ENCODE measurements around the gene HIRA.

The HIRA gene

GRCh38 chr22:19407649-19408606 is 23.6 kb downstream of the HIRA start:
- Histone ChIP-seq H3K4me1 (ENCODE audit: control insufficient read depth, insufficient read depth, low read length) (no peaks in the 10 kb centered on the region), H3K27ac (ENCODE audit: low read depth, low read length) (no peak overlapping the region), H3K9ac (ENCODE audit: low read length) (no peak overlapping the region), H3K4me3 (ENCODE audit: low read length) (no peak overlapping the region), H3K36me3 (ENCODE audit: control insufficient read depth, insufficient read depth, low read length) (peaks cover 12% of the 10 kb centered on the region), H3K27me3 (ENCODE audit: control insufficient read depth, insufficient read depth, low read length) (no peaks in the 10 kb centered on the region)

GRCh38 chr22:19406846-19407245 is 24.7 kb downstream of the HIRA start:
- H3K36me3 ChIP-seq (ENCODE audit: control insufficient read depth, insufficient read depth, low read length), result peaks cover 12% of the 10 kb centered on the region
- no peak overlapping the region for H3K27ac ChIP-seq (ENCODE audit: low read depth, low read length)
- H3K27me3 ChIP-seq (ENCODE audit: control insufficient read depth, insufficient read depth, low read length), result no peaks in the 10 kb centered on the region
- no peak overlapping the region for H3K9ac ChIP-seq (ENCODE audit: low read length)
- H3K4me1 ChIP-seq (ENCODE audit: control insufficient read depth, insufficient read depth, low read length), result no peaks in the 10 kb centered on the region
- H3K4me3 ChIP-seq (ENCODE audit: low read length), result no peak overlapping the region

- Histone ChIP-seq H3K4me1 (ENCODE audit: control insufficient read depth, insufficient read depth, low read length) (no peaks in the 10 kb centered on the region), H3K27me3 (ENCODE audit: control insufficient read depth, insufficient read depth, low read length) (no peaks in the 10 kb centered on the region), H3K27ac (ENCODE audit: low read depth, low read length) (no peak overlapping the region), H3K4me3 (ENCODE audit: low read length) (no peak overlapping the region), H3K9ac (ENCODE audit: low read length) (no peak overlapping the region), H3K36me3 (ENCODE audit: control insufficient read depth, insufficient read depth, low read length) (peaks cover 15% of the 10 kb centered on the region)
These were observed 25.2 kb downstream of the HIRA start for GRCh38 chr22:19406281-19406811.

GRCh38 chr22:19405652-19406051 is 25.9 kb downstream of the HIRA start:
- no peak overlapping the region for H3K9ac ChIP-seq (ENCODE audit: low read length)
- H3K36me3 ChIP-seq (ENCODE audit: control insufficient read depth, insufficient read depth, low read length), result peaks cover 17% of the 10 kb centered on the region
- H3K4me1 ChIP-seq (ENCODE audit: control insufficient read depth, insufficient read depth, low read length), result no peaks in the 10 kb centered on the region
- no peak overlapping the region for H3K27ac ChIP-seq (ENCODE audit: low read depth, low read length)
- no peaks in the 10 kb centered on the region for H3K27me3 ChIP-seq (ENCODE audit: control insufficient read depth, insufficient read depth, low read length)
- no peak overlapping the region for H3K4me3 ChIP-seq (ENCODE audit: low read length)

- no peak overlapping the region for H3K27ac ChIP-seq (ENCODE audit: low read depth, low read length)
These were observed 26.4 kb downstream of the HIRA start for GRCh38 chr22:19405133-19405532.

GRCh38 chr22:19404676-19405075 is 26.9 kb downstream of the HIRA start:
- Histone ChIP-seq H3K9ac (ENCODE audit: low read length) (no peak overlapping the region), H3K27me3 (ENCODE audit: control insufficient read depth, insufficient read depth, low read length) (no peaks in the 10 kb centered on the region), H3K4me1 (ENCODE audit: control insufficient read depth, insufficient read depth, low read length) (no peaks in the 10 kb centered on the region), H3K27ac (ENCODE audit: low read depth, low read length) (no peak overlapping the region), H3K36me3 (ENCODE audit: control insufficient read depth, insufficient read depth, low read length) (peaks cover 17% of the 10 kb centered on the region), H3K4me3 (ENCODE audit: low read length) (no peak overlapping the region)

More at GRCh38 chr22:19405133-19405532, 26.4 kb downstream of the HIRA start:
- Histone ChIP-seq H3K9ac (ENCODE audit: low read length) (no peak overlapping the region), H3K27me3 (ENCODE audit: control insufficient read depth, insufficient read depth, low read length) (no peaks in the 10 kb centered on the region), H3K4me3 (ENCODE audit: low read length) (no peak overlapping the region), H3K4me1 (ENCODE audit: control insufficient read depth, insufficient read depth, low read length) (no peaks in the 10 kb centered on the region), H3K36me3 (ENCODE audit: control insufficient read depth, insufficient read depth, low read length) (peaks cover 17% of the 10 kb centered on the region)

GRCh38 chr22:19402642-19403191 is 28.8 kb downstream of the HIRA start:
- no peak overlapping the region for H3K9ac ChIP-seq (ENCODE audit: low read length)

GRCh38 chr22:19401483-19401882 is 30.1 kb downstream of the HIRA start:
- Histone ChIP-seq H3K27me3 (ENCODE audit: control insufficient read depth, insufficient read depth, low read length) (no peaks in the 10 kb centered on the region), H3K4me1 (ENCODE audit: control insufficient read depth, insufficient read depth, low read length) (no peaks in the 10 kb centered on the region), H3K4me3 (ENCODE audit: low read length) (no peak overlapping the region), H3K9ac (ENCODE audit: low read length) (no peak overlapping the region), H3K36me3 (ENCODE audit: control insufficient read depth, insufficient read depth, low read length) (peaks cover 28% of the 10 kb centered on the region), H3K27ac (ENCODE audit: low read depth, low read length) (no peak overlapping the region)

More at GRCh38 chr22:19402642-19403191, 28.8 kb downstream of the HIRA start:
- Histone ChIP-seq H3K27me3 (ENCODE audit: control insufficient read depth, insufficient read depth, low read length) (no peaks in the 10 kb centered on the region), H3K4me3 (ENCODE audit: low read length) (no peak overlapping the region), H3K36me3 (ENCODE audit: control insufficient read depth, insufficient read depth, low read length) (peaks cover 20% of the 10 kb centered on the region), H3K4me1 (ENCODE audit: control insufficient read depth, insufficient read depth, low read length) (no peaks in the 10 kb centered on the region), H3K27ac (ENCODE audit: low read depth, low read length) (no peak overlapping the region)

- Histone ChIP-seq H3K27ac (ENCODE audit: low read depth, low read length) (no peak overlapping the region), H3K27me3 (ENCODE audit: control insufficient read depth, insufficient read depth, low read length) (no peaks in the 10 kb centered on the region), H3K36me3 (ENCODE audit: control insufficient read depth, insufficient read depth, low read length) (peaks cover 26% of the 10 kb centered on the region), H3K9ac (ENCODE audit: low read length) (no peak overlapping the region), H3K4me3 (ENCODE audit: low read length) (no peak overlapping the region), H3K4me1 (ENCODE audit: control insufficient read depth, insufficient read depth, low read length) (no peaks in the 10 kb centered on the region)
These were observed 30.7 kb downstream of the HIRA start for GRCh38 chr22:19400881-19401280.

- no peak overlapping the region for H3K4me3 ChIP-seq (ENCODE audit: low read length)
- H3K27ac ChIP-seq (ENCODE audit: low read depth, low read length), result no peak overlapping the region
- no peaks in the 10 kb centered on the region for H3K27me3 ChIP-seq (ENCODE audit: control insufficient read depth, insufficient read depth, low read length)
- H3K9ac ChIP-seq (ENCODE audit: low read length), result no peak overlapping the region
- H3K4me1 ChIP-seq (ENCODE audit: control insufficient read depth, insufficient read depth, low read length), result no peaks in the 10 kb centered on the region
- peaks cover 34% of the 10 kb centered on the region for H3K36me3 ChIP-seq (ENCODE audit: control insufficient read depth, insufficient read depth, low read length)
These were observed 32.9 kb downstream of the HIRA start for GRCh38 chr22:19398652-19399051.

- H3K36me3 ChIP-seq (ENCODE audit: control insufficient read depth, insufficient read depth, low read length), result peaks cover 34% of the 10 kb centered on the region
- no peaks in the 10 kb centered on the region for H3K27me3 ChIP-seq (ENCODE audit: control insufficient read depth, insufficient read depth, low read length)
- H3K4me3 ChIP-seq (ENCODE audit: low read length), result no peak overlapping the region
- no peaks in the 10 kb centered on the region for H3K4me1 ChIP-seq (ENCODE audit: control insufficient read depth, insufficient read depth, low read length)
- no peak overlapping the region for H3K9ac ChIP-seq (ENCODE audit: low read length)
- H3K27ac ChIP-seq (ENCODE audit: low read depth, low read length), result no peak overlapping the region
These were observed 33.3 kb downstream of the HIRA start for GRCh38 chr22:19398206-19398605.

GRCh38 chr22:19397734-19398104 is 33.8 kb downstream of the HIRA start:
- Histone ChIP-seq H3K4me1 (ENCODE audit: control insufficient read depth, insufficient read depth, low read length) (no peaks in the 10 kb centered on the region), H3K27ac (ENCODE audit: low read depth, low read length) (no peak overlapping the region), H3K27me3 (ENCODE audit: control insufficient read depth, insufficient read depth, low read length) (no peaks in the 10 kb centered on the region), H3K36me3 (ENCODE audit: control insufficient read depth, insufficient read depth, low read length) (peaks cover 37% of the 10 kb centered on the region), H3K9ac (ENCODE audit: low read length) (no peak overlapping the region), H3K4me3 (ENCODE audit: low read length) (no peak overlapping the region)

Measured in rectal smooth muscle tissue (tissue), 1 donor.